ENCODE data around the gene RFTN1. TPM values are rescaled to one million over a fixed set of nuclear protein-coding genes. Genes with fewer than 3 reads are reported as not detected.

RFTN1 gene
- total and polyA plus RNA-seq, 2 donors from 2014 or later, result 15.3 to 34.1 TPM

GRCh38 chr3:16343101-16343500 lies 170.4 kb downstream of the RFTN1 start:
- H3K27me3 ChIP-seq (ENCODE audit: control insufficient read depth, insufficient read depth, low read length), result no peaks in the 10 kb centered on the region
- intact Hi-C loops (cut with DNase I), result no loop called here
- no peak for TF ChIP-seq CTCF (IDR thresholded peaks at IDR 0.05; ENCODE audit: borderline replicate concordance, extremely low read depth, insufficient read depth)
- no peak overlapping the region for H3K9ac ChIP-seq (ENCODE audit: low read length in 3 of 3)
- H3K4me1 ChIP-seq (ENCODE audit: control insufficient read depth in 2 of 3, insufficient read depth in 2 of 3, low read depth in 1 of 3, low read length in 3 of 3), result no peaks in the 10 kb centered on the region
- peaks cover 0 to 4% (median 2%) of the 10 kb centered on the region in 3 donors for H3K36me3 ChIP-seq (ENCODE audit: control insufficient read depth in 2 of 3, insufficient read depth in 3 of 3, low read length in 3 of 3)
- H3K27ac ChIP-seq (ENCODE audit: low read depth in 2 of 2, low read length in 2 of 2), result no peak overlapping the region
- H3K4me3 ChIP-seq (ENCODE audit: low read length in 3 of 3), result no peak overlapping the region
- FAIRE-seq (no peak), DNase-seq (no peak)
- H3K9me3 ChIP-seq (ENCODE audit: control insufficient read depth in 2 of 3, insufficient read depth in 1 of 3, low read length in 3 of 3), result no peaks in the 10 kb centered on the region

GRCh38 chr3:16338999-16339398 lies 174.5 kb downstream of the RFTN1 start:
- H3K9ac ChIP-seq (ENCODE audit: low read length in 3 of 3), result no peak overlapping the region
- H3K4me3 ChIP-seq (ENCODE audit: low read length in 3 of 3), result no peak overlapping the region
- DNase-seq (no peak), FAIRE-seq (no peak)
- no peaks in the 10 kb centered on the region for H3K9me3 ChIP-seq (ENCODE audit: control insufficient read depth in 2 of 3, insufficient read depth in 1 of 3, low read length in 3 of 3)
- no peak for TF ChIP-seq CTCF (IDR thresholded peaks at IDR 0.05; ENCODE audit: borderline replicate concordance, extremely low read depth, insufficient read depth)
- no peaks in the 10 kb centered on the region for H3K4me1 ChIP-seq (ENCODE audit: control insufficient read depth in 2 of 3, insufficient read depth in 2 of 3, low read depth in 1 of 3, low read length in 3 of 3)
- H3K36me3 ChIP-seq (ENCODE audit: control insufficient read depth in 2 of 3, insufficient read depth in 3 of 3, low read length in 3 of 3), result peaks cover 0 to 8% (median 6%) of the 10 kb centered on the region in 3 donors
- H3K27ac ChIP-seq (ENCODE audit: low read depth in 2 of 2, low read length in 2 of 2), result no peak overlapping the region
- intact Hi-C loops (cut with DNase I), result no loop called here
- H3K27me3 ChIP-seq (ENCODE audit: control insufficient read depth, insufficient read depth, low read length), result no peaks in the 10 kb centered on the region

- Histone ChIP-seq H3K9me3 (ENCODE audit: control insufficient read depth in 2 of 3, insufficient read depth in 1 of 3, low read length in 3 of 3) (no peaks in the 10 kb centered on the region), H3K36me3 (ENCODE audit: control insufficient read depth in 2 of 3, insufficient read depth in 3 of 3, low read length in 3 of 3) (peaks cover 0 to 8% (median 6%) of the 10 kb centered on the region in 3 donors), H3K4me3 (ENCODE audit: low read length in 3 of 3) (no peak overlapping the region), H3K9ac (ENCODE audit: low read length in 3 of 3) (no peak overlapping the region), H3K27ac (ENCODE audit: low read depth in 2 of 2, low read length in 2 of 2) (no peak overlapping the region), H3K27me3 (ENCODE audit: control insufficient read depth, insufficient read depth, low read length) (no peaks in the 10 kb centered on the region), H3K4me1 (ENCODE audit: control insufficient read depth in 2 of 3, insufficient read depth in 2 of 3, low read depth in 1 of 3, low read length in 3 of 3) (peaks cover 0 to under 1% (median 0%) of the 10 kb centered on the region in 3 donors)
- no peak for TF ChIP-seq CTCF (IDR thresholded peaks at IDR 0.05; ENCODE audit: borderline replicate concordance, extremely low read depth, insufficient read depth)
- DNase-seq (no peak), FAIRE-seq (no peak)
- intact Hi-C loops (cut with DNase I), result no loop called here
Measured at GRCh38 chr3:16337856-16338540, 175.5 kb downstream of the RFTN1 start.
